IMR-90 (cell line): Measurements from ENCODE around the gene COLEC12. TPM values are rescaled to one million over a fixed set of nuclear protein-coding genes. Genes with fewer than 3 reads are reported as not detected.

Experiments
- ATAC-seq: fragments of 200-7000 bp; cut with Tn5 transposase; 2 replicates; pipeline ENCODE4 v1.9.1; 2020; ENCODE audit warnings: low read depth, mild to moderate bottlenecking, moderate library complexity
- BruUV-seq: library from RNA; stranded (reverse); fragments of 400-500 nt; replicated peaks from 2 replicates; lab custom pipeline; 2021; lab: Mats Ljungman, UMichigan
- CTCF ChIA-PET: fragments of 300-600 bp; formaldehyde crosslinking; extraction: SDS; loops from one replicate; lab custom pipeline; 2021; ENCODE audit warnings: antibody characterized with exemption; lab: Yijun Ruan, JAX
- POLR2A ChIA-PET: fragments of 300-600 bp; sonication (Branson Sonifier 250); formaldehyde crosslinking; loops from one replicate; lab custom pipeline; 2022; ENCODE audit warnings: antibody characterized with exemption; ENCODE audit not compliant: unreplicated experiment; lab: Charles Lee
- DNase-seq: peaks from one replicate; pipeline ENCODE4 v3.0.0; 2013
- H2AFZ ChIP-seq: replicated peaks from 2 replicates; pipeline ENCODE3; 2013; ENCODE audit warnings: low read length, mild to moderate bottlenecking; ENCODE audit not compliant: poor library complexity
- H2AK5ac ChIP-seq: 2 replicates; pipeline ENCODE4 v1.6.1; 2013; ENCODE audit warnings: low read depth, low read length, inconsistent platforms
- H2AK9ac ChIP-seq: replicated peaks from 2 replicates; pipeline ENCODE3; 2013; ENCODE audit warnings: mild to moderate bottlenecking, low read depth, low read length, moderate library complexity; ENCODE audit not compliant: poor library complexity
- H2BK120ac ChIP-seq: 2 replicates; pipeline ENCODE4 v1.6.1; 2013; ENCODE audit warnings: low read depth, low read length, inconsistent platforms
- H2BK15ac ChIP-seq: 3 replicates; pipeline ENCODE4 v1.6.1; 2013; ENCODE audit warnings: low read depth, low read length, inconsistent platforms
- H2BK20ac ChIP-seq: 2 replicates; pipeline ENCODE4 v1.6.1; 2013; ENCODE audit warnings: low read depth, mild to moderate bottlenecking, inconsistent platforms, low read length, moderate library complexity
- H2BK5ac ChIP-seq: 2 replicates; pipeline ENCODE4 v1.6.1; 2013; ENCODE audit warnings: mild to moderate bottlenecking, low read depth, low read length, inconsistent platforms; ENCODE audit not compliant: poor library complexity, severe bottlenecking
- H3K14ac ChIP-seq: replicated peaks from 2 replicates; pipeline ENCODE4 v1.6.1; 2013; ENCODE audit warnings: low read depth, low read length, inconsistent platforms
- H3K18ac ChIP-seq: 2 replicates; pipeline ENCODE4 v1.6.1; 2013; ENCODE audit warnings: low read depth, low read length, control low read depth
- H3K23ac ChIP-seq: 2 replicates; pipeline ENCODE4 v1.6.1; 2013; ENCODE audit warnings: low read depth, low read length, inconsistent platforms
- H3K27ac ChIP-seq: 2 replicates; pipeline ENCODE4 v1.5.1; 2013; ENCODE audit warnings: mild to moderate bottlenecking, control low read depth, low read length; ENCODE audit not compliant: insufficient read depth
- H3K27me3 ChIP-seq: 2 replicates; pipeline ENCODE4 v1.6.1; 2013; ENCODE audit warnings: low read length; ENCODE audit not compliant: control insufficient read depth, insufficient read depth
- H3K36me3 ChIP-seq: 2 replicates; pipeline ENCODE4 v1.6.1; 2013; ENCODE audit warnings: low read length, mixed read lengths; ENCODE audit not compliant: control insufficient read depth, insufficient read depth
- H3K4ac ChIP-seq: 2 replicates; pipeline ENCODE4 v1.6.1; 2013; ENCODE audit warnings: low read depth, low read length, inconsistent platforms
- H3K4me1 ChIP-seq: 2 replicates; pipeline ENCODE4 v1.6.1; 2013; ENCODE audit warnings: low read length, mixed read lengths; ENCODE audit not compliant: control insufficient read depth, insufficient read depth
- H3K4me2 ChIP-seq: 2 replicates; pipeline ENCODE4 v1.6.1; 2013; ENCODE audit warnings: low read depth, mild to moderate bottlenecking, control low read depth, low read length, moderate library complexity
- H3K4me3 ChIP-seq: 2 replicates; pipeline ENCODE4 v1.5.1; 2013; ENCODE audit warnings: low read depth, mild to moderate bottlenecking, control low read depth, low read length, moderate library complexity; ENCODE audit not compliant: insufficient read depth
- H3K56ac ChIP-seq: 2 replicates; pipeline ENCODE4 v1.6.1; 2013; ENCODE audit warnings: low read length, inconsistent platforms; ENCODE audit not compliant: insufficient read depth; ENCODE audit errors: extremely low read depth
- H3K79me1 ChIP-seq, 2 experiments: 2 replicates each; pipeline ENCODE4 v1.6.1; 2013; ENCODE audit warnings: low read length in 2 of 2, inconsistent platforms in 1 of 2, low read depth in 1 of 2
- H3K9ac ChIP-seq: 2 replicates; pipeline ENCODE4 v1.6.1; 2013; ENCODE audit warnings: low read depth, low read length, control low read depth
- H3K9me1 ChIP-seq: 2 replicates; pipeline ENCODE4 v1.6.1; 2013; ENCODE audit warnings: low read length, inconsistent platforms; ENCODE audit not compliant: insufficient read depth
- H3K9me3 ChIP-seq: 2 replicates; pipeline ENCODE4 v1.6.1; 2013; ENCODE audit warnings: low read length; ENCODE audit not compliant: control insufficient read depth, insufficient read depth
- H4K20me1 ChIP-seq: 2 replicates; pipeline ENCODE4 v1.6.1; 2013; ENCODE audit warnings: low read length, inconsistent platforms; ENCODE audit not compliant: insufficient read depth
- H4K5ac ChIP-seq: 2 replicates; pipeline ENCODE4 v1.6.1; 2013; ENCODE audit warnings: mild to moderate bottlenecking, low read depth, low read length, control low read depth
- H4K8ac ChIP-seq, 2 experiments: 2 replicates each; pipeline ENCODE4 v1.6.1; 2013; ENCODE audit warnings: low read depth in 2 of 2, low read length in 2 of 2, control low read depth in 1 of 2, inconsistent platforms in 1 of 2
- H4K91ac ChIP-seq: 2 replicates; pipeline ENCODE4 v1.6.1; 2013; ENCODE audit warnings: low read depth, low read length, inconsistent platforms; ENCODE audit not compliant: insufficient read depth
- CTCF ChIP-seq: conservative IDR thresholded peaks from 2 replicates; pipeline ENCODE4 v1.5.1; 2012; ENCODE audit warnings: mild to moderate bottlenecking, low read depth, low read length, improper control_type of control experiment
- RCOR1 ChIP-seq: IDR thresholded peaks from 2 replicates; pipeline ENCODE4 v1.6.1; 2012; ENCODE audit warnings: mild to moderate bottlenecking, low read length, improper control_type of control experiment; ENCODE audit not compliant: insufficient replicate concordance
- WGBS, 2 experiments: methylation state at CpG; one replicate each; pipeline versions ENCODE4 v1.1.5 to v1.1.7; 2013; ENCODE audit warnings: missing lambda C conversion rate in 2 of 2; ENCODE audit not compliant: insufficient read length in 1 of 2; ENCODE audit errors: extremely low coverage in 2 of 2; 5-methylcytosine and 5-hydroxymethylcytosine counted together
- dilution Hi-C: fragments of 300-500 bp; cut with HindIII; formaldehyde crosslinking; loops from one replicate; pipeline ENCODE4 v1.14.3; 2018; ENCODE audit warnings: low sequenced_read_pairs; ENCODE audit not compliant: unreplicated experiment
- in situ Hi-C: fragments of 300-500 bp; cut with MboI; formaldehyde crosslinking; loops from 3 replicates; pipeline ENCODE4 v1.14.3; 2019; ENCODE audit warnings: low sequenced_read_pairs, inconsistent platforms, mixed read lengths
- intact Hi-C: fragments of 100-400 bp; cut with micrococcal nuclease; formaldehyde crosslinking; loops from 2 replicates; pipeline ENCODE4 v1.10.0; 2022
- polyA plus RNA-seq, 3 experiments: library from polyadenylated mRNA; depleted of rRNA; stranded (reverse); fragments of >200 nt; gene quantifications; 2 replicates each; pipeline ENCODE4 v1.2.3, GENCODE V29; 2012; ENCODE audit warnings: low replicate concordance in 1 of 3
- total RNA-seq: library from RNA; depleted of rRNA; stranded (reverse); fragments of >200 nt; gene quantifications from 2 replicates; pipeline ENCODE4 v1.2.3, GENCODE V29; 2012

COLEC12 gene
- total and polyA plus RNA-seq, 2 of the 4 experiments (the other 2 are of a cell fraction), result 1.0 to 2.3 TPM

- H3K56ac ChIP-seq, result no peak overlapping the region
- H2BK20ac ChIP-seq, result no peak overlapping the region
- no peak overlapping the region for H3K14ac ChIP-seq
- no peak overlapping the region for H3K4me3 ChIP-seq
- in situ Hi-C loops, result no loop called here
- no peak overlapping the region for H3K27ac ChIP-seq
- H3K18ac ChIP-seq, result no peak overlapping the region
- H3K79me1 ChIP-seq, result no peaks in the 10 kb centered on the region
- no peak overlapping the region for H4K5ac ChIP-seq
- no TSS peak for BruUV-seq
- no peak overlapping the region for H3K23ac ChIP-seq
- no peaks in the 10 kb centered on the region for H3K36me3 ChIP-seq
- H2AFZ ChIP-seq, result no peak overlapping the region
- no peak for DNase-seq
- TF ChIP-seq CTCF (no peak), RCOR1 (no peak)
- no peaks in the 10 kb centered on the region for H3K9me3 ChIP-seq
- H3K4me1 ChIP-seq, result peaks cover 8% of the 10 kb centered on the region
- no peak overlapping the region for H2BK5ac ChIP-seq
- no peak overlapping the region for H2BK120ac ChIP-seq
- H2AK5ac ChIP-seq, result no peak overlapping the region
- H2BK15ac ChIP-seq, result no peak overlapping the region
- peaks cover 4% of the 10 kb centered on the region; the same call in 1 of the 2 replicates for H3K27me3 ChIP-seq
- H2AK9ac ChIP-seq, result no peak overlapping the region
- no peak overlapping the region for H3K4me2 ChIP-seq
- peaks cover 8% of the 10 kb centered on the region; the same call in 1 of the 2 replicates for H3K9me1 ChIP-seq
- dilution Hi-C loops, result no loop called here
- POLR2A ChIA-PET, result no interaction called here
- peaks cover 4% of the 10 kb centered on the region; the same call in 1 of the 2 replicates for H4K20me1 ChIP-seq
- intact Hi-C loops, result loop anchor here (10.0 kb wide), 1 partner anchor 224 kb away; no protein-coding TSS in a partner anchor
- H4K91ac ChIP-seq, result no peak overlapping the region
- WGBS, 2 experiments, result 94% methylated on average over 2 of the region's 13 CpGs; no CpG with 5 or more reads in 1 of the 2 experiments
- no peak for ATAC-seq
- H3K9ac ChIP-seq, result no peak overlapping the region
- H4K8ac ChIP-seq, result no peak overlapping the region
- CTCF ChIA-PET, result interaction anchor here (0.6 kb wide), 1 partner anchor 222 kb away, joined by 4 read pairs; no protein-coding TSS in a partner anchor
- H3K4ac ChIP-seq, result no peak overlapping the region
Observed at GRCh38 chr18:390741-391478, 109.6 kb downstream of the COLEC12 start.
